Hematopoietic multipotent progenitor cell treated with erythropoietin and hydrocortisone succinate and interleukin-3 and kit ligand, for 17 days (in vitro differentiated cells): ENCODE measurements around the gene PPP2R3C.
"Not testable (repeated sequence)": the region's sequence is repeated elsewhere in the genome, so short reads cannot be mapped to it uniquely, and the experiment has no call there.

ENCODE experiments used
- DNase-seq: peaks from one replicate; pipeline ENCODE4 v3.0.0-alpha.2; 2015; ENCODE audit warnings: low spot score

Gene PPP2R3C

GRCh38 chr14:35052637-35053036, 69.2 kb downstream of the PPP2R3C start:
- no peak for DNase-seq

- no peak for DNase-seq
Measured at GRCh38 chr14:35051796-35052195, 70.0 kb downstream of the PPP2R3C start.

GRCh38 chr14:35050652-35051051, 71.1 kb downstream of the PPP2R3C start:
- peak; percentile 74 for DNase-seq

GRCh38 chr14:35047976-35048513, 73.7 kb downstream of the PPP2R3C start:
- no peak for DNase-seq

- peak; percentile 66 for DNase-seq
Measured at GRCh38 chr14:35046751-35047536, 74.8 kb downstream of the PPP2R3C start.

- peak; percentile 97 for DNase-seq
Measured at GRCh38 chr14:35046048-35046750, 75.6 kb downstream of the PPP2R3C start, which contains the start of gene FAM177A1. Gene FAM177A1 (plus strand): TSS chr14:35046272. CDS start chr14:35046464, 192 bp downstream.

GRCh38 chr14:35045798-35046047, 76.1 kb downstream of the PPP2R3C start:
- DNase-seq: no peak

- DNase-seq: no peak
Measured at GRCh38 chr14:35044939-35045797, 76.6 kb downstream of the PPP2R3C start.

GRCh38 chr14:35043046-35043445, 78.7 kb downstream of the PPP2R3C start:
- no peak for DNase-seq

GRCh38 chr14:35042632-35043031, 79.2 kb downstream of the PPP2R3C start:
- DNase-seq: no peak

GRCh38 chr14:35038312-35038711, 83.5 kb downstream of the PPP2R3C start:
- not testable (repeated sequence) for DNase-seq
